GM18870 (cell line): ENCODE measurements around the gene PALLD.

Experiments used
- ATAC-seq: cut with Tn5 transposase; IDR thresholded peaks from one replicate; pipeline ENCODE4 v1.9.1; 2021; ENCODE audit warnings: moderate library complexity; ENCODE audit not compliant: unreplicated experiment

Gene PALLD

DNA sequence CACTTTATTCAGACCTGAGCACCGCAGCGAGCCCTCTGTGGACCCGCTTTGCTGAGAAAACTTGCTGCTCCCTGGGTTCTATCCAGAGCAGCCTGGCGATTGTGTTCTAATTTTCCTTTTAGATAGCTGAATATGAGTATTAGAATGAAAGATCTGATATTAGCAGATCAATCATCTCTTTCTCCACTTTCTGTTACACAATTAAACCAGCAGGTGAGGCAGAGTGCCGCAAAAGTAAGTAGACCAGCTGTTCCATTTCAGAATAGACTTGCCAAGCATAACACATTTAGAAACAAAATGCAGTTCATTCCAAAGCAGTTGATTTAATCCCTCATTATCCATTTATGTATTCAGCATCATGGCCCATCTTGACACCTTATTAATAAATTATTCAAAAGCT, 58.6 kb downstream of the PALLD start:
- ATAC-seq = no peak

- no peak for ATAC-seq
These were observed 60.8 kb downstream of the PALLD start for GRCh38 chr4:168557658-168558057.

GRCh38 chr4:168558599-168558998, 61.7 kb downstream of the PALLD start:
- ATAC-seq = no peak

DNA sequence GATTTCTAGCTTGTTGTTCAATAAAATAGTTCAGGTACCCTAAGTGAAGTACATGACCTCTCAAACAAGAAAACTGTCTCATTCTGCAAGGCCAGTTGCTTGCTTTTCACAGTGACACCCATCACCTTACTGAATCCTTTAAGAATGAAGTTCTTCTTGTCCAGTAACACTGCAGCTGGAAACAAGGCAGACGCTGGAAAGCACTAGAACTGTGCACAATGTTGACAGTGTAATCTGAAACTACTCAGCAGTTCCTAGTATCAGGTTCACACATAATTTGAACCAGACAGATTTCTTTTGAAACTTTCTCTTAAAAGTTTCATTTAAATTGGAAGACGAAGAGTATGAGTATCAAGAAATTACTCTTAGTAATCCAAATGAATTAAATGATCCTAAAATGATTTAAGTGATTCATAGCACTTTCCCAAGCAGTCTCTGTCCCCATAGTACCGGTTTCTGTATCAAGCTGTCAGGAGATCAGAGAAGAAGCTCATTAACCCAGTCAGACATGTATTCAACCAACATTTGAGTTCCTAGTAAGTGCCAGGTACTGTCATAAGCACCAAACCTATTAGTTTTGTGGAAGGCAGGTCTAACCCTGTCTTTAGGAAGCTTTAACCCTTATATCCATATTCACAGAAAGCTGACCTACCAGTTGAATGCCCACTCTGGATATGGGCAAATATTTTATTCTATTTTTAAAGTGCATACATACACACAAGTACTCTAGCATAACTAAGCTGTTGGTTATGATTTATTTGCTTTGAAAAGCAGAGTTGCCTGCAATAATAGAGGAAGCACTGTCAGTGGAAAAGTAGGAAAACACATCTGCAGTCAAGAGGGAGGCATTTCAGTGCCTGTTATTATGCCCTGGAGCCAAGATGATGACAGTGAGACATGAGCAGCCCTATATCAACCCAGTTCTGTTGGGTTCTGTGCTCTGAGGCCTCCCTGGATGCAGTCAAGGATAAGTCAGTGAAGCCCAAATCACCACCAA, 63.6 kb downstream of the PALLD start:
- no peak for ATAC-seq

GRCh38 chr4:168562041-168562571, 65.3 kb downstream of the PALLD start:
- no peak for ATAC-seq

- ATAC-seq = no peak
These were observed 67.2 kb downstream of the PALLD start for GRCh38 chr4:168564023-168564422.

GRCh38 chr4:168565130-168565529, 68.3 kb downstream of the PALLD start:
- no peak for ATAC-seq

GRCh38 chr4:168566726-168567125, 69.9 kb downstream of the PALLD start:
- no peak for ATAC-seq

DNA sequence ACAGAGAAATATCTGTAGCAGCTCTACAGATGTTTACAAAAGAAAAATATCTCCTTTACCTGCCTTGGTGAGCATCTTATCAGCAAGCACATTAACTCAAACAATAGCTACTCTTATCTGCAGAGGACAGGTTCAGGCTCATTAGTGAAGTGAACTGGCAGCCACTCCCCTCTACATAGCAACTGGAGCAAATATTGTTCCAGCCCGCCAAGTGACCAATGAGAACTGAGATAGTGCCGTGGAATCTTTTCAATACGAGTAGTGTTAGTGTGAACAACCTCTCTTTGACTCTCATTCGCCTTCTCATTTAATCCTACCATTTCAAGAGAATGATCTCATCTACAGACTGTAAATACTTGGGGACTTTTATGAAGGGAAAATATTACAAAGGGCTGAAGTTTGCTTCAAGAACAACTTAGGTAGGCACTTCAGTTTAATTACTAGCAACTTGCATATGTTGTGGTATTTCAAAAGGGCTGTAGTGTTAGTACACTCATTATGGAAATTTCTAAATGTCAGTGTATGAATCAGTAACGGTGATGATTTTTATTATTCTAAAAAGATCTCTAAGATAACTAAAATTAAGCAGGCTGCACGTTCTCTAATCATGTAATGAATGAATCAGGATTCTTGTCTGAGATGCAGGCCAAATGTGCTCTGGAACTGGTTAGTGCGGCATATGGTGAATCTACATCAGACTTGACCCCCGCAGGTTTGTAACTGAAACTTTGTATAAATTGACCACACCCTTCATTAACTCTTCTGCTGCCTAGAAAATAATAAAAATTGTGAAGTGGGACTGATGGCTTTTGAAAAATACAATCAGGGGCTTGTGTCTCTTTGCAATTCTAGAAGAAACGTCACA, 72.4 kb downstream of the PALLD start:
- ATAC-seq = no peak

DNA sequence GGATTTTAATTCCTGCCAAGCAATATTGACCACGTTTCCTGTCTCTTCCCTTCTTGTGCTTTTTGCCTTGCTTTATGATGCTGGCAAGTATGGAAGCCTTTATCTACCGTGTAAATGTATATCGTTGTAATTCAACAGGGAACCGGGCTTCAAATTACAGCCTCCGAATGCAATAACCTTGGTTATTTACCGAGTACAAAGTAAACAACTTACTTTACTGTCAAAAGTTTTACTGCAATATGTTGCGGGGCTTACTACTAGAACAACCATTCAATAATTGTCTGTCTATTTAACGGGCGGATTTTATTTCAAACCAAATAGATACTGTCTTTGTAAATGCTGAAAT, 73.1 kb downstream of the PALLD start:
- ATAC-seq = no peak

GRCh38 chr4:168570466-168570865, 73.6 kb downstream of the PALLD start:
- no peak for ATAC-seq

DNA sequence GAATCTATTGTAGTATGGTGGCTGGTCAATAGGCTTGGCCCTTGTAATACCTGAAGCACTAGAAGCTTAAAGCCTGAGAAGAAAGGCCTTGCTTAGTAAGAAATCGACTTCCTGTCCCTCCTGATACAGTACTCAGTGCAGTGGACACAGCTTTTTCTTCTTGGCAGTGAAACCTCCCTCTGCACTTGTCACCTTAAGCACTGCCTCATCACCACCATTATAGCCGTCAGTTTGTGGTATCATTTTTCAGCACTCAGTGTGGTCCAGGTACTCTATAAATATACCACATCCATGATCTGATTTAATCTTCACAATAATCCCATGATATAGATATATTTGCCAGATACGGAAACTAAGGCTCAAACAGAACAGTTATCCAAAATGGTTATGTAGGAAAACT, 75.2 kb downstream of the PALLD start:
- no peak for ATAC-seq

- ATAC-seq = no peak
These were observed 77.0 kb downstream of the PALLD start for GRCh38 chr4:168573870-168574269.

DNA sequence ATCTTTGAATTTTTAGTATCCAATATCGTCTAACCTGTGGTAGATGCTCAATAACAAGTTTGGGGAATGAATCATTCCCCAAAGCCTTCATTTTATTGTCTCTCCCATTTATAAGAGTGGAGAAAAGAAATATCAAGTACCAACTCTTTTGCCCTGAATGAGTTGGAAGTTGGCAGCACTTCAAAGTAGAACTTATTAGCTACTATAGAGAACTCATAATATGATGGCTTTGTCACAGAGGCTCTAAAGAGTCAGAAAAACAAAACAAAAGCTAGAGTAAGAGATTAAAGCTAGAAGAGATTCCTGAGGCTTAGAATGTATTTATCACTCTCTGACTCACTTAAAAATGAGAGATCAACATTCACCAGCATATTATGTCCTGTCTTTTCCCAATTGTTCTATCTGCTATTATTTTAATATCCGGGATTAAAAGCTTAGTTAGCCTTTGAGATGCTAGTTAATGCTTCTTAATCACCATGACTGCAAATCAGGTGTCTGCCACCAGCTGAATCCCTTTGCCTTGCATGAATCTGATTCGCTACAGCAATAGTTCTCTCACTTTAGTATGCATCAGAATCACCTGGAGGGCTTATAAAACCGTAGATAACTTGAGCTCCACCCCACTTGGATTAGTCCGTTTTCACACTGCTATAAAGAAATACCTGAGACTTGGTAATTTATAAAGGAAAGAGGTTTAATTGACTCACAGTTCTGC, 77.9 kb downstream of the PALLD start:
- ATAC-seq = no peak

DNA sequence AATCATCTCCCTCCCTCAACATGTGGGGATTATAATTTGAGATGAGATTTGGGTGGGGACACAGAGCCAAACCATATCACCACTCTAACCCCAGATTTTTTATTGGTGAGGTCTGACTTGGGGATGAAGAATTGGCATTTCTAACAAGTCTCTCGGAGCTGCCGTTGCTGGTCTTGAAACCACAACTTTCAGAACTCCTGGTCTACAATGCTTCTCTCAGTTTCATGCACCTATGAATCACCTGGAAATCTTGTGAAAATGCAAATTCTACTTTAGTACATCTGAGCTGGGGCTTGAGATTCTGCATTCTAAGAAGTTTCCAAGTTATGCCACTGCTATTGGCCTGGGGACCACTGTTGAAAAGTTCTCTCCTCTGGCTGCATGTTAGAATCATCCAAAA, 78.6 kb downstream of the PALLD start:
- ATAC-seq = no peak

DNA sequence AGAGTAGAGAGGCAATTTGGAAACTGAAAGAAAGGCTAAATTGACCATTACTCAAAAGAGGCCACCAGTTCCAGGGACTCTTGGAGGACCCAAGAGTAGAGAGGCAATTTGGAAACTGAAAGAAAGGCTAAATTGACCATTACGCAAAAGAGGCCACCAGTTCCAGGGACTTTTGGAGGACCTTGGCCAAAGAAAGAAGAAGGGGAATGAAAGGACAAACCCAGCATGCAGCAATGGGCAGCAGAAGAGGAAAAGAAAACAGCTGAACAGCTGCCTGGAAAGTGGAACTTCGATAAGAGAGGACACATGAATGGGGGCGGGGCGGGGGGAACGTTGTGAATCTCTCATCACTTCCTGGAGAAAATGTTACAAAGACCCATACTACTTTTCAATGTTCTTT, 80.8 kb downstream of the PALLD start:
- ATAC-seq = no peak

GRCh38 chr4:168580228-168580627, 83.4 kb downstream of the PALLD start:
- ATAC-seq = no peak

DNA sequence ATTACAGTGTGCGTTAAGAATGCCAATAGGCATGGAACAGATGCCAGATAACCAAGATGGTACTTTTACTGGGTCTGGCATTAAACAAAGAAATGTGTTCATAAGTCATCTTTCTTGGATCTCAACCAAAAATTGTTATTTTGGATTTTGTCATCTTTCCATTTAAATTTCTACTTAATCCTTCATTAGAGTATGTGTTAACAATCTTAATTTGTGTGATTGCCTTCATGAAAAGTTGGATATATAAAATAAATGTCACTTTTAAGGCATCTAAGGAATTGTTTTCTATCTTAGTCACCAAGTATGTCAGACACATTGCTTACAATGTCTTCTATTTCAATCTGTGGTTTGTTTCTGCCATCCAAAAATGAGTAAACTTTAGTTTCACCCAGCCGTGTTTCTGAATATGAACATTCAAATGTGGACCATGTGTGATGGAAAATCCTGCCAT, 87.5 kb downstream of the PALLD start:
- ATAC-seq = peak; percentile 81

DNA sequence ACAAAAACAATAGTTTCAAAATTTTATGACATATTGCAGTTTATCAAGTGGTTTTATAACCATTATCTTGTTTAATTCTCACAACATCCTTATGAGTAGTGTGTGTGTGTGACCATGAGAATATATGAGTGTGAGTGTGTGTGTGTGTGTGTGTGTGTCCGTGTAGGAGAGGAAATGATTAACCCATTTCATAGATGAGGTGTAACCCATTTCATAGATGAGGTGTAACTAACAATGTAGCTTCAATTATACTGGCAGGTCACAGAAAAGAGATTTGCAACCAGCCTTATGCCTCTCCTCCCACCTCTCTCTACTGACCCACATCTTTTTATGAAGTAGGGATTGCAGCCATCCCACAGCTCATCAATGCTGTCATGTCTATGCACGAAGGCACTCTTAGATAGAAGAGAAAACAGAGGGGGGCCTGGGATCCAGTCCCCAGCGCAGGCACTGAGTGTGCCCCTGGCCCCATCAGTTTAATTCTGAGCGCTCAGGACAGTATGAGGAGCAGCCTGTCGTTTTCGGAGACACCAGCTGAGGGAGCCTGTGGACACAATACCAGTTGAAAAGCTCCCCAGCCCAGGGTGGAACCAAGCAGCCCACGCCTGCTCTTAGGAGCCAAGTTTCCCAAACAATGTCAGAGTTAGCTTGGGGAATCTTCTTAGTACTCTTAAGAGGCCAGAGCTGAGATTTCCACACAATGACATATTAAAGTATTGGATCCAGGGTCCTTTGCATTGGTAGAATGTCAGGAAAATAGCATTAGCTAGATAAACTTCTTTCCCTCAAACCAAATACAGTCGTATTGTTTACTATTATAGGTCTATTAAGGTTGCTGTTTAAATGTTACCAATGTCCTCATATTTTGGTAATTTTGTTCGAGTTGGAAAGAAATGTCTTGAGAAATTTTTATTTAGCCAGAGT, 88.6 kb downstream of the PALLD start:
- peak; percentile 64 for ATAC-seq

- no peak for ATAC-seq
These were observed 90.1 kb downstream of the PALLD start for GRCh38 chr4:168586926-168587325.
